HL-60 (cell line): ENCODE data around the gene ZNF48.

Experiments
- DNase-seq, 2 experiments: peaks; one replicate each; pipeline ENCODE4 v3.0.0-alpha.2; 2010 to 2020; ENCODE audit warnings: low read depth in 1 of 2, low spot score in 1 of 2
- H3K27ac ChIP-seq: fragments of 250-450 bp; sonication (Bioruptor Pico); replicated peaks from 2 replicates; pipeline ENCODE4 v1.5.1; 2020; ENCODE audit warnings: mild to moderate bottlenecking, moderate library complexity
- H3K27me3 ChIP-seq: fragments of 250-450 bp; sonication (Bioruptor Pico); 2 replicates; pipeline ENCODE4 v1.5.1; 2021; ENCODE audit warnings: mild to moderate bottlenecking, moderate library complexity; ENCODE audit not compliant: insufficient read depth, poor library complexity, severe bottlenecking
- H3K4me3 ChIP-seq: replicated peaks from 2 replicates; pipeline ENCODE4 v1.5.1; 2011; ENCODE audit warnings: mild to moderate bottlenecking, control low read depth, low read length; ENCODE audit not compliant: insufficient read depth
- CTCF ChIP-seq: IDR thresholded peaks from one replicate; pipeline ENCODE4 v1.5.1; 2011; ENCODE audit warnings: low read length, control low read depth, inconsistent platforms; ENCODE audit not compliant: insufficient read depth
- GABPA ChIP-seq: IDR thresholded peaks from 2 replicates; pipeline ENCODE4 v1.6.1; 2012; ENCODE audit warnings: low read depth
- POLR2AphosphoS5 ChIP-seq: IDR thresholded peaks from 2 replicates; pipeline ENCODE4 v1.6.1; 2012; ENCODE audit warnings: low read depth
- REST ChIP-seq: IDR thresholded peaks from 2 replicates; pipeline ENCODE4 v1.6.1; 2012; ENCODE audit warnings: low read depth; ENCODE audit not compliant: insufficient replicate concordance
- SPI1 ChIP-seq: IDR thresholded peaks from 2 replicates; pipeline ENCODE4 v1.6.1; 2012; ENCODE audit warnings: low read depth, mild to moderate bottlenecking, borderline replicate concordance

Gene ZNF48

GRCh38 chr16:30365200-30365599 lies 30.0 kb upstream of the ZNF48 start:
- no peak for DNase-seq
- Histone ChIP-seq H3K27me3 (no peaks in the 10 kb centered on the region), H3K27ac (no peak overlapping the region), H3K4me3 (no peak overlapping the region)
- TF ChIP-seq SPI1 (no peak), GABPA (no peak), CTCF (no peak), POLR2AphosphoS5 (no peak), REST (no peak)

- no peak for DNase-seq
- TF ChIP-seq POLR2AphosphoS5 (no peak), SPI1 (no peak), CTCF (no peak), GABPA (no peak), REST (no peak)
- H3K4me3 ChIP-seq = no peak overlapping the region
- H3K27ac ChIP-seq = no peak overlapping the region
- no peaks in the 10 kb centered on the region for H3K27me3 ChIP-seq
These were observed 28.7 kb upstream of the ZNF48 start for GRCh38 chr16:30366511-30366910.

GRCh38 chr16:30367349-30368009 lies 27.7 kb upstream of the ZNF48 start:
- Histone ChIP-seq H3K27me3 (no peaks in the 10 kb centered on the region), H3K4me3 (peak overlapping the region; percentile 94), H3K27ac (peak overlapping the region; percentile 63; the same call in 1 of the 2 replicates)
- TF ChIP-seq GABPA (no peak), REST (no peak), CTCF (no peak), SPI1 (no peak), POLR2AphosphoS5 (no peak)
- no peak for DNase-seq
